GM12875 (cell line): Measurements from ENCODE around the gene ADCYAP1R1.

Experiments used
- H3K4me3 ChIP-seq: one replicate; pipeline ENCODE4 v1.5.1; 2011; ENCODE audit warnings: low read depth, low read length, control low read depth
- TF ChIP-seq, protein P1 (sequence below): IDR thresholded peaks from 2 replicates; pipeline ENCODE4 v1.5.1; 2011; ENCODE audit warnings: low read depth, mild to moderate bottlenecking, control low read depth, inconsistent platforms, low read length, moderate library complexity, borderline replicate concordance; ENCODE audit not compliant: insufficient read depth

ADCYAP1R1 gene

DNA sequence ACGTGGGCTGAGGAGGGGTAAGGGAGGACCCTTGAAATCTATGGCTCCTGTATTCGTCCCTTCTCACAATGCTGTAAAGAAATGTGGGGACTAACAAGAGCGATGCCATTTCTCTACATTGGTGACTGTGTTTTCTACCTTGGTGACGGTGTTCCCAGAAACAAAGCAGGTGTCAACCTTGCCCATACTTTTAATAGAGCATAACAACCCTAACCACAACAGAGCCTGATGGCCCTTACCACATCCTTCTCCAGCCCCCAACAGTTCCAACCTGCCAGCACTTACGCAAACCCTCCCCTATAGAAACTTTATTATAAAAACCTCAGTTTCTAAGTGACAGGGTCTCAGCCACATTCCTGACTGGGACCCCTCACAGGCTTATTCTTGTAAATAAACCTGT is 28.2 kb upstream of the ADCYAP1R1 start:
- TF ChIP-seq, protein P1, sequence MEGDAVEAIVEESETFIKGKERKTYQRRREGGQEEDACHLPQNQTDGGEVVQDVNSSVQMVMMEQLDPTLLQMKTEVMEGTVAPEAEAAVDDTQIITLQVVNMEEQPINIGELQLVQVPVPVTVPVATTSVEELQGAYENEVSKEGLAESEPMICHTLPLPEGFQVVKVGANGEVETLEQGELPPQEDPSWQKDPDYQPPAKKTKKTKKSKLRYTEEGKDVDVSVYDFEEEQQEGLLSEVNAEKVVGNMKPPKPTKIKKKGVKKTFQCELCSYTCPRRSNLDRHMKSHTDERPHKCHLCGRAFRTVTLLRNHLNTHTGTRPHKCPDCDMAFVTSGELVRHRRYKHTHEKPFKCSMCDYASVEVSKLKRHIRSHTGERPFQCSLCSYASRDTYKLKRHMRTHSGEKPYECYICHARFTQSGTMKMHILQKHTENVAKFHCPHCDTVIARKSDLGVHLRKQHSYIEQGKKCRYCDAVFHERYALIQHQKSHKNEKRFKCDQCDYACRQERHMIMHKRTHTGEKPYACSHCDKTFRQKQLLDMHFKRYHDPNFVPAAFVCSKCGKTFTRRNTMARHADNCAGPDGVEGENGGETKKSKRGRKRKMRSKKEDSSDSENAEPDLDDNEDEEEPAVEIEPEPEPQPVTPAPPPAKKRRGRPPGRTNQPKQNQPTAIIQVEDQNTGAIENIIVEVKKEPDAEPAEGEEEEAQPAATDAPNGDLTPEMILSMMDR = no peak
- no peak overlapping the region for H3K4me3 ChIP-seq

DNA sequence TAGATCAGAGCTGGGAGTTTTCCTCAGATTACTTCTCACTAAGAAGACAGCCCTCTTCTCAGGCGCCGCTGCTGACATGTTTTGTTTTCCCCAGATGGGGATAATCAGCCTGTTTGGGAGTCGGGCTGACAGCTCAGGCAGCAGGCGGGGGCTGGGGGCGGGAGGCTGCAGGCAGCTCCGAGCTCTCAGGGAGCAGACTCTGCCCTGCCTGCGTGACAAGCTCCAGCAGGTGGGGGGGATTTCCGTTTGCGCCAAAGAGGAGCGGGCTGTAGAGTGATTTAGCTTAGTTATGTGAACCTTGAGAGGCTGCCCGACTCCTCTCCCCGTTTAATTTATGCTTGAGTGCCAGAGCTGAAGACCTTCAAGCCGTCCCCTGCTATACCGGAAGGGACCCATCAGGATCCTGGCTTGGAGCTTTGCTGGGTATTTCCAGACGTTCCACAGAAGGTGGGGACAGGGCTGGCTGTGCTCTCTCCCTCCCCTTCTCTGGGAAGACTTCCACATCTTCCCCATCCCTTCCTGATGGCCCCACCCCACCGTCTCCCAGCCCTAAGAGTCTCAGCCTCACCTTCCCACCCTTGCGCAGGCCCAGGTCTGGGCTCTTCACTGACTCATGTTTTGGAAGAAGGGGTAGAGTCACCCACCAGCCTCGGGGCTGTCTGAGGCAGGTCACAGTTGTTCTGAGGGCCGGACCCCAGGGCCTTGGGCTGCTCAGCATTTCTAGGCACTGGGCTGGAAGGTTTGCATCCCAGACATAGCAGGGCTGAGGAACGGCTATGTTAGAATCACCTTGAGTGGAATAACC is 24.7 kb upstream of the ADCYAP1R1 start:
- no peak overlapping the region for H3K4me3 ChIP-seq
- TF ChIP-seq, protein P1 = no peak

- no peak overlapping the region for H3K4me3 ChIP-seq
- TF ChIP-seq, protein P1 = no peak
These were observed 24.1 kb upstream of the ADCYAP1R1 start for GRCh38 chr7:31028006-31028405.

GRCh38 chr7:31028417-31028992 is 23.6 kb upstream of the ADCYAP1R1 start:
- TF ChIP-seq, protein P1 = no peak
- H3K4me3 ChIP-seq = no peak overlapping the region

DNA sequence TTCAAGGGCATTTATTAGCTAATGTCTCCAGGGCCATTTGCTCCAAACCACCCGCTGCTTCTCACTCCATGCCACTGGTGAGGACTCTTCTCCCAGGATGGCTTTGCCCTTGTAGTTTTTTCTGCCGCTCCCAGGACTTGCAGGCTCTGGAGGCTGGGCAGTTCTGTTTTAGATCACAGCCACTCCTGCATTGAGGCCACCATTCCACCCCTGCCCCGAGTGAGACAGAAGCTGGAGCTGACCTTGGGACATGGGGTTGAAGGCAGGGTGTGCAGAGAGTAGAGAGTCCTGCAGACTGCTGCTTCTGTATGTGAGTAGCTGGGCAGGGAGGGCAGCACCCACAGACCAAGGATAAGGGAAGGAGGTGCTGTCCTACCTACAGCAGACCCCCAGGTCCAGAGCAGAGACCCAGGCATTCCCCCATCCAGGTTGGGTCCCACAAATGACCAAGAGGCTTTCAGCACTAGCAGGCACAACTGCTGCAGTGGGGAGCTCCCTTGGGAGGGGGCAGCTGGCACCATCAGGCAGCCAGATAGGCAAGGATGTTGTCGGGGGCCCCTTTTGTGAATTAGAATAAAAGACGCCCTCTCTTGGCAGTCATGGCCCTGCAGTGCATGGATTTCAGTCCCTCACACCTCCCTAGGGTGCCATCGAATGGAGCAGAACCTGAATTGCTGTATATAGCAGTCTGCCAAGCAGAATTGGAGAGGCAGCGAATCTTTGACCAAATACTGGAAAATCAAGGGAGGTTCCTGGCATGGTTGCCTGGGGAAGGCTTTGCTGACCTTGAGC is 22.7 kb upstream of the ADCYAP1R1 start:
- TF ChIP-seq, protein P1 = no peak

DNA sequence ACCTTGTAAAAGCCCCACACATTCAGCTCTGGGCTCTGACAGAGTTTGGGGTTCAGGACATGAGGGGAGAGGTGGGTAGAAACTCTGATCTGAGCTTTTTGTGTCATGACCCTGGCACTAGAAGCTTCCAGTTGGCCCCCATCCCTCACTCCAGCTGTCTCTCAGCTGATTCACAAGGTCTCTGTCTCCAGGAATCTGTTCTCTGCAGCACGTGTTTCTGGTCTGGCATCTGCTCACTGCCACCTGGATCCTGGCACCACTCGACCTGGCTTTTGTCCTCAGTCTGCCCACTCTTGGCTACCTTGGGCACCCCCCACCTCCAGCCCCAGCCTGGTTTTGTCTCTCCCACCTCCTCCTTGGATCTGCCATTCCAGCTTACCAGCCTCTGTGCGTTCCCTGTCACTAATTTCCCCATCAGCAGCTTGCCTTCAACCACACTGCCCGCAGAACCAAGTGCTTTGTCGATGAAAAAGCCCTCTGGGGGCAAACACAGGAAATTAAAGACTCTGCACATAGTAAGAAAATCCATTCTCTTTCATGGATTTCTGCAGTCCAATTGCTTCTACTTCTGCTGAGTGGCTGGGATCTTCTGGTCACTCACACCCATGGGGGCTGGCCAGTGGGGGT is 18.3 kb upstream of the ADCYAP1R1 start:
- TF ChIP-seq, protein P1 = no peak

More for the DNA sequence above, 22.7 kb upstream of the ADCYAP1R1 start:
- H3K4me3 ChIP-seq = no peak overlapping the region

More for the DNA sequence above, 18.3 kb upstream of the ADCYAP1R1 start:
- H3K4me3 ChIP-seq = no peak overlapping the region
